ENCODE data around the gene CBLIF. TPM values are rescaled to one million over a fixed set of nuclear protein-coding genes. Genes with fewer than 3 reads are reported as not detected.
A peak's percentile ranks its signal among the peaks of the same experiment; 100 is the strongest.
"Not testable (repeated sequence)": the region's sequence is repeated elsewhere in the genome, so short reads cannot be mapped to it uniquely, and the experiment has no call there.

The CBLIF gene
- total and polyA plus RNA-seq, 7 experiments from 2014 or later, result not detected

- Histone ChIP-seq H3K4me3 (ENCODE audit: low read length) (no peak overlapping the region), H3K4me1 (ENCODE audit: control insufficient read depth in 2 of 2, insufficient read depth in 2 of 2, low read length in 2 of 2) (no peaks in the 10 kb centered on the region), H3K9me3 (ENCODE audit: control insufficient read depth in 2 of 3, low read length in 3 of 3) (no peaks in the 10 kb centered on the region), H3K27me3 (ENCODE audit: control insufficient read depth in 2 of 2, insufficient read depth in 2 of 2, low read length in 2 of 2) (no peaks in the 10 kb centered on the region), H3K36me3 (ENCODE audit: control insufficient read depth in 2 of 3, insufficient read depth in 3 of 3, low read length in 3 of 3) (peaks cover 0 to 48% (median 0%) of the 10 kb centered on the region in 3 experiments), H3K27ac (ENCODE audit: low read depth, low read length) (no peak overlapping the region)
- Mint-ChIP-seq H3K27ac (no peak overlapping the region), H3K4me3 (no peak overlapping the region), H3K36me3 (peaks cover 27 to 51% (median 44%) of the 10 kb centered on the region in 5 donors), H3K9me3 (peaks cover 0 to 3% (median 0%) of the 10 kb centered on the region in 11 donors), H3K27me3 (no peaks in the 10 kb centered on the region), H3K4me1 (peaks cover 0 to 7% (median 0%) of the 10 kb centered on the region in 7 donors)
- ATAC-seq (no peak), DNase-seq (no peak)
- ChIA-PET POLR2A (no interaction called here), CTCF (no interaction called here)
- intact Hi-C loops (cut with micrococcal nuclease), result no loop called here
Measured at GRCh38 chr11:59792507-59792906, 52.8 kb downstream of the CBLIF start.

DNA sequence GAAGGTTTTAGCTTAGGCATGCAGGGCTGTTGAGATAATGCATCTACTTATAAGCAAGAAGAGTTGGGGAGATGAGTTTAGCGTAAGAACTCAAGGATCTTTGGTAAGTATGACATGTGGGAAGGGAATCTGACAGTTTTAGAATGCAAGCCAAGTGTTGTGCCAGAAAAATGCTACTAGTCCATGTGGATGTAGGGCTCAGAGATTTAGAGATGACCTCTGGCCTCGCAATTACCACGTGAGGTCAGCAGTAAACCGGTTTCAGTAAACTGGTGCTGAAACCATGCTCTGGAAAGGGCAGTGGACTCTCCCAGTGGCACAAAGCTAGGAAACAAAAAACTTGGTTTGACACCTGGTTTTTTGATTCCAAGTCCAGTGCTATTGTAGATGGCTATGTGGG lies 53.7 kb downstream of the CBLIF start:
- H3K27me3 ChIP-seq (ENCODE audit: control insufficient read depth in 2 of 2, insufficient read depth in 2 of 2, low read length in 2 of 2), result no peaks in the 10 kb centered on the region
- intact Hi-C loops (cut with micrococcal nuclease), result no loop called here
- DNase-seq (no peak), ATAC-seq (no peak)
- H3K27ac ChIP-seq (ENCODE audit: low read depth, low read length), result no peak overlapping the region
- no peak overlapping the region for H3K4me3 Mint-ChIP-seq
- H3K27me3 Mint-ChIP-seq, result no peaks in the 10 kb centered on the region
- H3K36me3 ChIP-seq (ENCODE audit: control insufficient read depth in 2 of 3, insufficient read depth in 3 of 3, low read length in 3 of 3), result peaks cover 0 to 44% (median 0%) of the 10 kb centered on the region in 3 experiments
- no peak overlapping the region for H3K27ac Mint-ChIP-seq
- no peaks in the 10 kb centered on the region for H3K9me3 ChIP-seq (ENCODE audit: control insufficient read depth in 2 of 3, low read length in 3 of 3)
- H3K36me3 Mint-ChIP-seq, result peaks cover 23 to 60% (median 48%) of the 10 kb centered on the region in 5 donors
- CTCF ChIA-PET, result no interaction called here
- H3K4me1 Mint-ChIP-seq, result peaks cover 0 to 16% (median 0%) of the 10 kb centered on the region in 7 donors
- no peak overlapping the region for H3K4me3 ChIP-seq (ENCODE audit: low read length)
- H3K4me1 ChIP-seq (ENCODE audit: control insufficient read depth in 2 of 2, insufficient read depth in 2 of 2, low read length in 2 of 2), result no peaks in the 10 kb centered on the region
- POLR2A ChIA-PET, result no interaction called here
- peaks cover 0 to 3% (median 0%) of the 10 kb centered on the region in 11 donors for H3K9me3 Mint-ChIP-seq

DNA sequence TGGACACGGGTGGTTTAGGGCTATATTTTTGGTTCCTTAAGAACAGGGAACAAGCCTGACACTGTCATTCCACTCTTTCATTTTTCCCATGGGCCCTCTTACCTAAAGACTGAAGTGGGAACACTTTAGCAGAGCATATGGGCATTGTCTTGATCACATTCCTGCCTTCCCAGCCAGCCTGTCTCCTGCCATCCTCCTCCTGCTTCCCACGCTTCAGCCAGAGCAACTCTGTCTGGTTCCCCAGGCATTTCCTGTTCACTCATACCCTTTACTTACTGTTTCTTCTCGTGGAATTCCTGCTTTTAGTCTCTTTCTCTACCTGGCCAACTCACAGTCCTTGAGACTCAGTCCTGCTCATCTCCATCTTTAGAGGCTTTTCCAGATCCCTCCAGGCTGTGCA lies 57.5 kb downstream of the CBLIF start:
- Histone ChIP-seq H3K27ac (ENCODE audit: low read depth, low read length) (no peak overlapping the region), H3K36me3 (ENCODE audit: control insufficient read depth in 2 of 3, insufficient read depth in 3 of 3, low read length in 3 of 3) (peaks cover 0 to 15% (median 0%) of the 10 kb centered on the region in 3 experiments), H3K4me1 (ENCODE audit: control insufficient read depth in 2 of 2, insufficient read depth in 2 of 2, low read length in 2 of 2) (peaks cover 0 to 14% of the 10 kb centered on the region in 2 donors), H3K4me3 (ENCODE audit: low read length) (no peak overlapping the region), H3K27me3 (ENCODE audit: control insufficient read depth in 2 of 2, insufficient read depth in 2 of 2, low read length in 2 of 2) (no peaks in the 10 kb centered on the region), H3K9me3 (ENCODE audit: control insufficient read depth in 2 of 3, low read length in 3 of 3) (no peaks in the 10 kb centered on the region)
- H3K27ac Mint-ChIP-seq, result no peak overlapping the region
- no peaks in the 10 kb centered on the region for H3K27me3 Mint-ChIP-seq
- ChIA-PET POLR2A (no interaction called here), CTCF (no interaction called here)
- H3K4me1 Mint-ChIP-seq, result peaks cover 0 to 47% (median 5%) of the 10 kb centered on the region in 7 donors
- no peak for DNase-seq
- peaks cover 0 to 3% (median 0%) of the 10 kb centered on the region in 11 donors for H3K9me3 Mint-ChIP-seq
- H3K4me3 Mint-ChIP-seq, result no peak overlapping the region
- no peak for ATAC-seq
- intact Hi-C loops (cut with micrococcal nuclease), result no loop called here
- peaks cover 19 to 57% (median 38%) of the 10 kb centered on the region in 5 donors for H3K36me3 Mint-ChIP-seq

DNA sequence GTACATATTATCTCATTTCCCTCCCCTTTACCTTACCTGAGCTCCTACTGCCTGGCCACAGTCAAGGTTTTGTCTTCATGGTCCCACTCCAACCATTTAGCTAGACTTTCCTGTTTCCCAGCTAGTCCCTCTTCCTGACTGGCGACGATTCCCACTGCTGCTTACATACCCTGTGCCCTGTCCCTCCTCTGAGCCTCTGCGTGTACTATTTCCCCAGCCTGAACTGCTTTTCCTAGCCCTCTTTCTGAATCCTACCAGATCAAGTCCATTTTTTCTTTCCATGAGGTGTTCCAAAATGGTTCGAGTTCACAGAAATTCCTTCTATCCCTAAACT lies 58.1 kb downstream of the CBLIF start:
- no peaks in the 10 kb centered on the region for H3K9me3 ChIP-seq (ENCODE audit: control insufficient read depth in 2 of 3, low read length in 3 of 3)
- H3K4me3 Mint-ChIP-seq, result no peak overlapping the region
- CTCF ChIA-PET, result no interaction called here
- no peak overlapping the region for H3K4me3 ChIP-seq (ENCODE audit: low read length)
- intact Hi-C loops (cut with micrococcal nuclease), result no loop called here
- ATAC-seq (no peak), DNase-seq (no peak)
- no peak overlapping the region for H3K27ac ChIP-seq (ENCODE audit: low read depth, low read length)
- POLR2A ChIA-PET, result no interaction called here
- H3K27me3 Mint-ChIP-seq, result no peaks in the 10 kb centered on the region
- peaks cover 0 to 5% (median 0%) of the 10 kb centered on the region in 11 donors for H3K9me3 Mint-ChIP-seq
- H3K4me1 ChIP-seq (ENCODE audit: control insufficient read depth in 2 of 2, insufficient read depth in 2 of 2, low read length in 2 of 2), result peaks cover 0 to 14% of the 10 kb centered on the region in 2 donors
- H3K27ac Mint-ChIP-seq, result no peak overlapping the region
- peaks cover 0 to 51% (median 5%) of the 10 kb centered on the region in 7 donors for H3K4me1 Mint-ChIP-seq
- peaks cover 0 to 9% (median 0%) of the 10 kb centered on the region in 3 experiments for H3K36me3 ChIP-seq (ENCODE audit: control insufficient read depth in 2 of 3, insufficient read depth in 3 of 3, low read length in 3 of 3)
- peaks cover 15 to 54% (median 33%) of the 10 kb centered on the region in 5 donors for H3K36me3 Mint-ChIP-seq
- H3K27me3 ChIP-seq (ENCODE audit: control insufficient read depth in 2 of 2, insufficient read depth in 2 of 2, low read length in 2 of 2), result no peaks in the 10 kb centered on the region

DNA sequence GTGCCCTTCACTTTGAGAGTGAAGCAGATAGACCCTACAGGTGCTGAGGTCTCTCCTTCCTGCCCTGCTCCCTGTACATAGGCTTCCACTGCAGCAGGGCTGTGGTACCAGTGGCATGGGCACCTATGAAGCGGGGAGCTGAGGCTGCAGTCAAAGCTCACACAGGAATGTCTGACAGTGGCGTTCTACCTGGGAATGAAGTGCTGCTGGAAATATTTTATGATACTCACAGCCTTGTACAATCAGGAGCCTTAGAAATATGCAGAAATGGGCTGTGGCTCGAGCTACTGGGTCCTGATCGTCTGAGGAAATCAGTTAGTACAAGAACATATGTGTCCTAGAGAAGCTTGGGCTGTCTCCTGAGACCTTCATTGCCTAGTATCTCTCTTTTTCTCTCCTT lies 59.5 kb downstream of the CBLIF start:
- H3K27ac Mint-ChIP-seq, result no peak overlapping the region
- no peak overlapping the region for H3K4me3 ChIP-seq (ENCODE audit: low read length)
- H3K36me3 ChIP-seq (ENCODE audit: control insufficient read depth in 2 of 3, insufficient read depth in 3 of 3, low read length in 3 of 3), result peaks cover 0 to 4% (median 0%) of the 10 kb centered on the region in 3 experiments
- no peaks in the 10 kb centered on the region for H3K27me3 ChIP-seq (ENCODE audit: control insufficient read depth in 2 of 2, insufficient read depth in 2 of 2, low read length in 2 of 2)
- intact Hi-C loops (cut with micrococcal nuclease), result no loop called here
- H3K4me1 Mint-ChIP-seq, result peaks cover 0 to 59% (median 5%) of the 10 kb centered on the region in 7 donors
- H3K27ac ChIP-seq (ENCODE audit: low read depth, low read length), result no peak overlapping the region
- no peak for ATAC-seq
- ChIA-PET CTCF (no interaction called here), POLR2A (no interaction called here)
- no peaks in the 10 kb centered on the region for H3K9me3 ChIP-seq (ENCODE audit: control insufficient read depth in 2 of 3, low read length in 3 of 3)
- H3K36me3 Mint-ChIP-seq, result peaks cover 15 to 58% (median 33%) of the 10 kb centered on the region in 5 donors
- H3K27me3 Mint-ChIP-seq, result no peaks in the 10 kb centered on the region
- H3K4me3 Mint-ChIP-seq, result no peak overlapping the region
- peaks cover 0 to 6% (median 0%) of the 10 kb centered on the region in 11 donors for H3K9me3 Mint-ChIP-seq
- peaks cover 0 to 14% of the 10 kb centered on the region in 2 donors for H3K4me1 ChIP-seq (ENCODE audit: control insufficient read depth in 2 of 2, insufficient read depth in 2 of 2, low read length in 2 of 2)
- no peak for DNase-seq

GRCh38 chr11:59784441-59784840 lies 60.9 kb downstream of the CBLIF start:
- DNase-seq; H3K27ac ChIP-seq (ENCODE audit: low read depth, low read length); CTCF ChIA-PET; intact Hi-C loops (cut with micrococcal nuclease); H3K9me3 Mint-ChIP-seq; H3K27me3 ChIP-seq (ENCODE audit: control insufficient read depth in 2 of 2, insufficient read depth in 2 of 2, low read length in 2 of 2); ATAC-seq; H3K36me3 ChIP-seq (ENCODE audit: control insufficient read depth in 2 of 3, insufficient read depth in 3 of 3, low read length in 3 of 3); H3K4me3 ChIP-seq (ENCODE audit: low read length); H3K27me3 Mint-ChIP-seq; H3K9me3 ChIP-seq (ENCODE audit: control insufficient read depth in 2 of 3, low read length in 3 of 3): not testable (repeated sequence)
- H3K4me3 Mint-ChIP-seq, result peak overlapping the region in 1 of 10 donors; percentile 18
- H3K4me1 Mint-ChIP-seq, result peaks cover 0 to 68% (median 5%) of the 10 kb centered on the region in 7 donors
- H3K36me3 Mint-ChIP-seq, result peaks cover 15 to 68% (median 36%) of the 10 kb centered on the region in 5 donors
- H3K4me1 ChIP-seq (ENCODE audit: control insufficient read depth in 2 of 2, insufficient read depth in 2 of 2, low read length in 2 of 2), result peaks cover 0 to 14% of the 10 kb centered on the region in 2 donors
- POLR2A ChIA-PET, result interaction anchor here (0.7 kb wide), 1 partner anchor 261 kb away, joined by 5 read pairs; no protein-coding TSS in a partner anchor
- H3K27ac Mint-ChIP-seq, result peak overlapping the region in 1 of 9 donors; percentile 40

DNA sequence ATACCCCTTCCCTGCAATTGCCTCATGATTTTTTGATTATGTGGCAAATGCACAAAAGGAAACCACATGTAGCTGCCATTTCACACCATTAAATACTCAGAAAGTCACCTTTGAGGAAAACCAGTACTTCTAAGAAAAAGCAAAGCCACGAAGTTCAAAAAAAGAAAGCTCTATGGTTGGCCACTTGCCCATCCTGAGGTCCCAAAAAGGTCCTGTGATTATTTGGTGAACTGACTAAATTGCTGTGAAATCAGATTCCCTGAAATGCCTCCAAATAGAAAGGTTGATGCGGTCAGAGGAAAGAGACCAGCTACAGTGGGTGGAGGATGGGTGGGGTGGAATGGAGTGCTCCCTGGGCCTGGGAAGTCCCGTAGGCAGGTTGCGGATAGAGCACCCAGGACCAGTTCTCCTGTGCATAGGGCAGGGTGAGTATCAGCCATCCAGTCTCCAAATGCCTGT lies 61.6 kb downstream of the CBLIF start:
- peak overlapping the region in 1 of 10 donors; percentile 18 for H3K4me3 Mint-ChIP-seq
- no peaks in the 10 kb centered on the region for H3K27me3 Mint-ChIP-seq
- no peak overlapping the region for H3K27ac ChIP-seq (ENCODE audit: low read depth, low read length)
- ChIA-PET POLR2A (interaction anchor here (0.6 kb wide), 1 partner anchor 656 kb away, joined by 3 read pairs; no protein-coding TSS in a partner anchor), CTCF (no interaction called here)
- peak overlapping the region in 1 of 9 donors; percentile 69 for H3K27ac Mint-ChIP-seq
- no peaks in the 10 kb centered on the region for H3K36me3 ChIP-seq (ENCODE audit: control insufficient read depth in 2 of 3, insufficient read depth in 3 of 3, low read length in 3 of 3)
- DNase-seq (no peak), ATAC-seq (no peak)
- no peak overlapping the region for H3K4me3 ChIP-seq (ENCODE audit: low read length)
- H3K4me1 ChIP-seq (ENCODE audit: control insufficient read depth in 2 of 2, insufficient read depth in 2 of 2, low read length in 2 of 2), result peaks cover 0 to 14% of the 10 kb centered on the region in 2 donors
- intact Hi-C loops (cut with micrococcal nuclease), result loop anchor here in 1 of 2 donors (2.0 kb wide), 1 partner anchor 17 kb away; no protein-coding TSS in a partner anchor
- peaks cover 0 to 6% (median 0%) of the 10 kb centered on the region in 11 donors for H3K9me3 Mint-ChIP-seq
- no peaks in the 10 kb centered on the region for H3K27me3 ChIP-seq (ENCODE audit: control insufficient read depth in 2 of 2, insufficient read depth in 2 of 2, low read length in 2 of 2)
- H3K4me1 Mint-ChIP-seq, result peaks cover 0 to 69% (median 5%) of the 10 kb centered on the region in 7 donors
- H3K36me3 Mint-ChIP-seq, result peaks cover 11 to 64% (median 33%) of the 10 kb centered on the region in 5 donors
- no peaks in the 10 kb centered on the region for H3K9me3 ChIP-seq (ENCODE audit: control insufficient read depth in 2 of 3, low read length in 3 of 3)
